ENCODE results near the gene BTNL3. TPM values are rescaled to one million over a fixed set of nuclear protein-coding genes. Genes with fewer than 3 reads are reported as not detected.

Gene BTNL3
- total and polyA plus RNA-seq, 2 donors (not counting 3 experiments of a cell fraction or from before 2014, with no cell fraction given): not detected

GRCh38 chr5:181037365-181037861, 48.8 kb downstream of the BTNL3 start:
- Histone ChIP-seq H3K4me1 (ENCODE audit: control insufficient read depth, extremely low read depth, insufficient read depth, low read length) (no peaks in the 10 kb centered on the region), H3K4me2 (ENCODE audit: insufficient read depth, low read length) (no peak overlapping the region), H3K4me3 (replicated peaks in 1 of 3; ENCODE audit: insufficient read depth in 1 of 3, low read depth in 1 of 3, low read length in 3 of 3) (no peak overlapping the region), H4K20me1 (replicated peaks; ENCODE audit: control insufficient read depth, extremely low read depth, insufficient read depth, low read length) (no peaks in the 10 kb centered on the region), H3K9me1 (replicated peaks; ENCODE audit: control insufficient read depth, extremely low read depth, insufficient read depth, low read length) (no peaks in the 10 kb centered on the region), H3K9me3 (replicated peaks; ENCODE audit: control insufficient read depth, insufficient read depth, low read length) (no peaks in the 10 kb centered on the region), H3K27me3 (ENCODE audit: control insufficient read depth in 2 of 2, insufficient read depth in 2 of 2, low read length in 2 of 2) (no peaks in the 10 kb centered on the region), H3K36me3 (ENCODE audit: control insufficient read depth in 2 of 2, extremely low read depth in 1 of 2, insufficient read depth in 2 of 2, low read length in 2 of 2) (no peaks in the 10 kb centered on the region), H3K27ac (ENCODE audit: insufficient read depth, low read depth, low read length) (no peak overlapping the region), H2AFZ (ENCODE audit: low read depth, low read length) (no peak overlapping the region), H3K79me2 (ENCODE audit: control insufficient read depth, insufficient read depth, low read length) (no peaks in the 10 kb centered on the region), H3K9ac (replicated peaks; ENCODE audit: extremely low read depth, insufficient read depth, low read length) (no peak overlapping the region)
- TF ChIP-seq POLR2AphosphoS5 (IDR thresholded peaks at IDR 0.05; ENCODE audit: insufficient read depth, low read depth, low read length): no peak
- TF ChIP-seq POLR2A (IDR thresholded peaks at IDR 0.05; ENCODE audit: low read depth, low read length): no peak
- TF ChIP-seq CTCF (IDR thresholded peaks at IDR 0.05; ENCODE audit: extremely low read depth in 1 of 2, insufficient read depth in 1 of 2, low read depth in 1 of 2, low read length in 2 of 2): no peak
- no peak for TF ChIP-seq GATA2 (IDR thresholded peaks at IDR 0.05; ENCODE audit: insufficient read depth, insufficient read length, low read depth, low read length)
- no peak for TF ChIP-seq MYC (IDR thresholded peaks at IDR 0.05; ENCODE audit: low read depth, low read length)
- TF ChIP-seq MAX (IDR thresholded peaks at IDR 0.05; ENCODE audit: insufficient read depth, insufficient read length): no peak
- no peak for TF ChIP-seq JUN (IDR thresholded peaks at IDR 0.05; ENCODE audit: borderline replicate concordance, insufficient read depth, insufficient read length, low read depth)
- TF ChIP-seq FOS (IDR thresholded peaks at IDR 0.05; ENCODE audit: borderline replicate concordance, insufficient read depth, low read length): no peak
- ChIA-PET POLR2A (no interaction called here), CTCF (no interaction called here)
- dilution Hi-C loops (cut with MboI; ENCODE audit: extremely low pct_ligation_motif_present, low sequenced_read_pairs): no loop called here
- intact Hi-C loops (cut with micrococcal nuclease): no loop called here
- no peak for FAIRE-seq
- DNase-seq (ENCODE audit: low read depth, low spot score): no peak
- no TSS peak for BruUV-seq (replicated peaks)
